GM18508 (cell line): ENCODE data around the gene ABCC5.

Experiments used
- ATAC-seq: cut with Tn5 transposase; IDR thresholded peaks from one replicate; pipeline ENCODE4 v1.9.1; 2021; ENCODE audit warnings: moderate number of reproducible peaks; ENCODE audit not compliant: insufficient read depth, unreplicated experiment

ABCC5 gene

DNA sequence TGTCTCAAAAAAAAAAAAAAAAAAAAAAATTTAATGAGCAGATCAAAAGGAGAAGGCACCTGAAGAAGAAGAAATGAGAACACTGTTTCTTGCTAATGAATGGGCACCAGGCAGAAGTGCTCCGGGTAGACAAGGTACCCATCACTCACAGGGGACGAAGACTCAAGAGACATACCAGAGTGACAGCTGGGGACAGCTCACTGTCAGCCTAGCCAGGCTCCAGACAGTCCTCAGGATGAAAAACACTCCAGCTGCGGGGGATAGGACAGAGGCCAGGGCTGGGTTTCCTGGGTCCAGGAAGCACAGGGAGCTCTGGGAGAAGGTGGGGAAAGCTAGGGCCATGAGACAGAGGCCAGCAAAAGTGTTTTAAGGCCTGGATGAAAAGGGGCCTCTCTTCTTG lies 84.5 kb downstream of the ABCC5 start:
- no peak for ATAC-seq

DNA sequence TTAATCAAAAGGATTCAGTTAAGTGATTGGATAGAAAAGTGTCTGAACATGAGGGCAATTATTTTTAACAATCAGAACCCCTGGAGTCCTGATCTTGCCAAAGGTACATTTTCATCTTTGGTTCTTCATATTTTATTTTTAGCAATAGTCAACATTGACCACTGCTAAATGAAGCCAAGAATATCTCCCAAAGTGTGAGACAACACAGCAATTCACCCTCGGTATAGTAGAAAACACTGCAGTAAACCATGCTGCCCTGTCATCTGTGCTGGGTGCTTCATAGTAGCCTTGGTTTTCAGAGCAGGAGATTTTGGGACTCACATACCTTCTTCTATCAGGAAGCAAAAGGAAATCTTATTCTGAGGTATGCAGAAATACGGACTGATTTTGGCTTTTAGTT lies 85.8 kb downstream of the ABCC5 start:
- ATAC-seq, result no peak

DNA sequence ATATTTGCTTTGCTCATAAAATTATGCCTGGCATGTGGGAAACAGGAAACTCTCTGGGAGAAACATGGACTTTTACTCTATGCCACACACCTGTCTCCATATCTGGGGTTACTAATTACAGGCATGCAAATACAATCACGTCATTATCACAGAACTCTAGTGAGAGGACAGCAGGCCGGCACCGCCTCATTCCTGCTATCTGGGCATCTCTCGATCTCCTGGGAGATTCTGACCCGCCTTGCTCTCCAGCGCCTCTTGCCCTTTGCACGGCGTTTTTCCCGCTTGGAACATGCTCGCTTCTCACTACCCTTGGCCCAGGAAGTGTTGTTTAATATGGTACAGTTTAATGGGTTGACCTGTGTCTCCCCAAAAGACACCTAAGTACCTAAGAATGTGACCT lies 87.6 kb downstream of the ABCC5 start:
- no peak for ATAC-seq

GRCh38 chr3:183927059-183927458 lies 90.6 kb downstream of the ABCC5 start:
- no peak for ATAC-seq

DNA sequence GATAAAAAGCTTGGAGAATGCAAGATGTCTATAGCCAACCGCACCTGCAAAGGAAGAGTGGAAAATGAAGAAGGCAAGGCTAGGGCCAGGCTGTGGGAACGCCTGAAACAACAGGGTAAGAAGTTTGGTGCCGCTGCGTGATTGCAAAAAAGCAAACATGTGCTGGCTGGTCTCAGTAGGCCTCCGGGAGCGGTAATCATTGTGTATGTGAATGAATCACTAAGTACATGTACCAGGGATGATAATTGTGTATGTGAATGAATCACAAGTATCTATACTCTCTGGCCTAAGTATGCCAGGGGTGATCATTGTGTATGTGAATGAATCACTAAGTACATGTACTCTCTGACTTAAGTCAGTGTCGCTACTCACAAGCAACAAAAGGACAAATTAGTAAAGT lies 92.7 kb downstream of the ABCC5 start:
- ATAC-seq, result no peak

DNA sequence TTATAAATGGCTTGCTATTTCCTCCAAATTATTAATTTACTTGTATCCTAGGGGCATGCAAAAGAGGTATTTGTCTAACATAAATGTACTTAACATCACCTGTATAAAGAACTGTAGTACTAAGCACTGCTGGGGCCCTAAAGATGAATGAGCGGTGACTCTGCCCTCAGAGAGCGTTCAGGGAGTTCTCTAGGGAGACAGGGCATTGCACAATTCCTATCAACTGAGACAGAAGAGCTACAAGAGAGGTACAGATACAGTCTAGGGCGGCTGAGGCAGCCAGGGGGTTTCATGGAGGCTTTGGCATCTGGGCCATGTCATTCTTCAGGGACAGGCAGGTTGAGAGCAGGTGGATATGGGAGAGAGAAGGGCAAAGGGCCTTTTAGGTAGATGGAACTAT lies 93.1 kb downstream of the ABCC5 start:
- no peak for ATAC-seq

- no peak for ATAC-seq
Measured at GRCh38 chr3:183922421-183922820, 95.3 kb downstream of the ABCC5 start.

DNA sequence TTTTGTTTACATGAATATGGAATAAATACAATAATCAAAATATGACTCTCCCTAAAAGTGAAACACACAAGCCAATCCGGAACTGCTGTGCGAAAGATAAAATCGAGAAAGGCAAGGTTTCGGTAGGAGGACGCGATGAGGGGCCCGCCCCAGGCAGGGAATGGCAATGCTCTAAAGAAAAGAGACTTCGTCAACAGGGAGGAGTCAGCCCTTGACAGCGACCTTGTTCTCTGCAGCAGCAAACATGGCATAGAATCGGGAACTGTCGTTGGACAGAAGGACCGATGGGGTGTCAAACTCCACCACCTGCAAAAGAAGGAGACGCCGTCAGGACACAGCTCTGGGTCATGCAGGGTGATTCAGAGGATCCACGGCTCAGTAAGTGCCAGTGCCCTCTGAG lies 96.6 kb downstream of the ABCC5 start:
- no peak for ATAC-seq

DNA sequence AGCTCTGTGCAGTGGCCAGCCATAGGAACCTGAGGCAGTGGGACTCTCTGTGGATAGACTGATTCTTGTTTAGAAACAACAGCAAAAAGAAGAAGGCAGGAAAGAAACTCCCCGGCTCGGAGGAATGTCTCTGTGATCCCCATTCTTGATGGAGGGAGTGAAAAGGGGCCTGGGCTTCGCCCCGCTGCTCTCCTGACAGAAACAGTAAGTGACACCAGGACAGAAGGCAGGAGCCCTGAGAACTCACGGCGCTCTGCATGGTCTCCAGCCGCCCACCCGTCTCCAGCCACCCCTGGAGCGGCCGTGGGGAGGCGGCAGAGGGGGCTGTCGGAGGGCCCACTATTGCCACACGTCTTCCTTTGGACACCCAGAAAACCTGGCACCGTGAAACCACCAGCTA lies 97.3 kb downstream of the ABCC5 start:
- no peak for ATAC-seq

GRCh38 chr3:183918178-183918577 lies 99.5 kb downstream of the ABCC5 start:
- no peak for ATAC-seq

DNA sequence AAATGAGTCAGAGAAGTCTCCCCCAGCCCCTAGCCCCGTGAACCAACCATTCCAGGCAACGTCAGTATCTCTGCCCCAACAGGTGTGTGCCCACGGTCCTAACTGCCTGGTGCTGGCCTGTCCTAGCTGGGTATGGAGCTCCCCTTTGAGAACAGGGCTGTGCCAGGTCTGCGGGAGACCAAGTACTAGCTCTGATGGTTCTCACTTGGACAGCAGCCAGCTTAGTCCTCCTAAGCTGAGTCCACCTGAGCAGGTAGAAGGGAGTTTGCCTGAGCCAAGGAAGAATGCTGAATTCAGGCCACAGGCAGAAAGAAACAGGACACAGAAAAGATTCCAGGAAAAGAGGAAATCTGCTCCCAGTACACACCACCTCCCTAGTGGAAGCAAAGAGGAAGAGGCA lies 99.9 kb downstream of the ABCC5 start:
- no peak for ATAC-seq

GRCh38 chr3:183914856-183915255 lies 102.8 kb downstream of the ABCC5 start:
- no peak for ATAC-seq

DNA sequence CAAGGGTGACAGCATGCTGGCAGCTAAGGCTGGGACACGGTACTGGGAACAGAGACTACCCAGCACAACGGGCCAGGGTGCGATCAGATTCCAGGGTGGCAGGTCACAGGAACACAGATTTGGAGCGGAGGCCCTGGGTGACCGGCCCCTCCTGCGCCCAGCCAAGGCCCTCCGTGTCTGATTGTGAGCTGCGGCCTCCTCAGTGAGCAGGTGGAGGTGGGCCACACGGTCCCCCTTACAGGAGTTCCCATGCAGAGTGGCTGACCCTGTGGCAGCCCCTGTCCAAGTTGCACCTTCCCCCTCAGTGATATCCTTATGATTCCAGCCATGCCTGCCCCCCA lies 104.1 kb downstream of the ABCC5 start:
- no peak for ATAC-seq

DNA sequence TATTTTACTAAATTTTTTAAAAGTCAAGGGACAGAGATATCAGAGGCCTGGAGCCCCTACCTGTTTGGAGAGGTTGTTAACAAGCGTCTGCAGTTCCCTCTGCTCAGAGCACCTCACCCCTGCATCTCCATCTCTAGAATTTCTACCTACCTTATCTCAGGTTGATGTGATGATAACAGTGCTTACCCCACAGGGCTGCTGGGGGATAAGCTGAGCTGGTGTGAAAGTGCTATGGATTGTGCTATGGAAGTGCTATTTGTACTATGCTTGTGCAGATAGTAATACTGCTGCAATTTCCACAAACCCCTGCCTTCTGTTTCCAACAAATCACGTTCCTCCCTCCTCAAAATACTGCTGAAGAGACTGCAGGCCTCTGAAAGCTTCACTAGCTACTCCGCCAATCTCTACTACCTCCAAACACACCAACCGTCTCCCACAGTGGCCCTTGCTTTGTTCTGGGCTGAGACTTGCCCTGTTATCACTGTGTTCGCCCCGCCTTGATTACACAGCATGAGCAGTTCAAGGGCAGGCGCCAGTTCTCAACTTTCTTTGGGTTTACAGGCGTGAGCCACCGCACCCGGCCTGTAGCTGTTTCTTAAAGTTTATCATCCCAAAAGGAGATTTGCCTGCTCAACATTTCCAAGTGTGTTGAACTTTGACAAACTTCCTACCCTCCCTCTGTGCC lies 104.6 kb downstream of the ABCC5 start:
- no peak for ATAC-seq

DNA sequence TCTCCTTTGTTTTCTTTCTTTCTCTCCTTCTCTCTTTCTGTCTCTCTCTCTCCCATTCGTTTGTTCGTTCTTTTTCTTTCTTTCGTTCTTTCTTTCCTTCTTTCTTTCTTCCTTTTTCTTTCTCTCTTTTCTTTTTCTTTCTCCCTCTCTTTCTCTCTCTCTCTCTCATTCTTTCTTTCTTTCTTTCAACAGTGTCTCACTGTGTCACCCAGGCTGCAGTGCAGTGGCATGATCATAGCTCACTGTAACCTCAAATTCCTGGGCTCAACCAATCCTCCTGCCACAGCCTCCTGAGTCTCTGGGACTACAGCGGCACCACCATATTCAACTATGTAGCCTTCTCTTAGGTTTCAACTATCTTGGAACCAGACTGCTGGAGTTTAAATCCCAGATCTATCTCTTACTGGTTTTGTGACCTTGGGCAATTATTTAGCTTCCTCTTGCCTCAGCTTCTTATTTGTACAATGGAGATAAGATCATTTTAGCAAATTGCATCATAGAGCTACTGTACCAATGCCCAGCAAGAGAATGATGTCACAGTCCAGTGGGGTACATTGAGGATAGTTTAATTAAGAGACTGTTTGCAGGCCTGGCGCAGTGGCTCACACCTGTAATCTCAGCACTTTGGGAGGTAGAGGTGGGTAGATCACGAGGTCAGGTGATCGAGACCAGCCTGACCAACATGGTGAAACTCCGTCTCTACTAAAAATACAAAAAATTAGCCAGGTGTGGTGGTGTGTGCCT lies 105.7 kb downstream of the ABCC5 start:
- no peak for ATAC-seq

- ATAC-seq, result no peak
Measured at GRCh38 chr3:183911087-183911486, 106.6 kb downstream of the ABCC5 start.

DNA sequence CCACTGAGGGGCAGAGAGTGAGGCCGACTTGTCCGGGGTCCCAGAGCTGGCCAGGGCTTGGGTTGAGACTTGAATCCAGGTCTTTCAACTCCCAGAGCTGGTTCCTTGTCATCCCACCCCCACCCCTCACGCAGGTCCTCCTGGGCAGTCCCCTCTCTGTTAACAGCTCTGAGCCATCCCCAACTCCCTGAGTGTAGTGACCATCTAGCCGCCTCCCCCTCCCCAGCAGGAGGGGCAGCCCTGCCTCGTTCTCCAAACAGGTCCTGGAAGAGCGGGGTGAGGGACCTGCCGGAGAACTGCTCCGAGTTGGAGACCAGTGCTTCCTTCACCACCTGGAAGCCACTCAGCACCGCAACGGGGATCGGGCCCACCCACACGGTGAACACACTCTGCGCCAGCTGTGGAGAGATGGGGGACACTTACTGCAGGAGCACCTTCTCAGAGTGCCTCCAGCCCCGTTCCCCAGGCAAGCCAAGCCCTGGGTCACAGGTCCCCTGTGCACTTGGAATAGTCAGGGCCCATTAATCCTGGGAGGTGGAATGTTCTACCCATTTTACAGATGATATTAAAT lies 108.6 kb downstream of the ABCC5 start:
- no peak for ATAC-seq

DNA sequence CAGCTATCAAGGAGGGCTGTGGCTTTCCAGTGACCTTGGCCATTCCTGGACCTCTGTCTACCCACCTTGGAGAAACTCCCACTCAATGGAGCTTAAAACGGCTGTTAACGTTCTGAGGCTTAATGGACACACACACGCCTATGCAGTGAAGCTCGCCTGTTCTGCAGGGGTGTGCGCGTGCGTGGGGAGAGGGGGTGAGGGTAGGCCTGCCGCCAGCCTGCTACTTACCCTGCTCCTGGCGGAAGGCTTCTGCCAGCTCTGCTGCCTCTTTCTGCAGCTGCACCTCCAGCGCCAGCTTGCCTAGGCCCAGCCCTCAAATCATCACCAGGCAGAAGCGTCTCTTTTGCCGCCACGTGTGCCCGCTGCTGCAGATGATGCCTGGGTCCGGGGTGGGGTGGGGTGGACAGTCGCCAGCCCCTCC lies 109.8 kb downstream of the ABCC5 start:
- no peak for ATAC-seq

DNA sequence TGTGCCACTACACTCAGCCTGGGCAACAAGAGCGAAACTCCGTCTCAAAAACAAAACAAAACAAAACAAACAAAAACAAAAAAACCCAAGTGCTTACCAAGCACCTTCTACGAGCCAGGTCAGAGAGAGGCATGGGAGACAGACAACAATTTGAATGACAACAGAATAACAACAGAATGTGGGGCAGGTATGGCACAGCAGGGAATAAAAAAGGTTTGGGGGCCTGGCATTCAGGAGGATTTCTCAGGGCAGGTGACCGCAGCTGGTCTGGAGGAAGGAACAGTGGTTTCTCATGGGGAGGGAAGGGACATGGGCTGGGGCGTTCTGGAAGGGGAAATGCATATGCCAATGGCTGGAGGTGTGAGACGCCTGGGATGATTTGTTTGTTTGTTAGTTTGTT lies 110.5 kb downstream of the ABCC5 start:
- ATAC-seq, result no peak

DNA sequence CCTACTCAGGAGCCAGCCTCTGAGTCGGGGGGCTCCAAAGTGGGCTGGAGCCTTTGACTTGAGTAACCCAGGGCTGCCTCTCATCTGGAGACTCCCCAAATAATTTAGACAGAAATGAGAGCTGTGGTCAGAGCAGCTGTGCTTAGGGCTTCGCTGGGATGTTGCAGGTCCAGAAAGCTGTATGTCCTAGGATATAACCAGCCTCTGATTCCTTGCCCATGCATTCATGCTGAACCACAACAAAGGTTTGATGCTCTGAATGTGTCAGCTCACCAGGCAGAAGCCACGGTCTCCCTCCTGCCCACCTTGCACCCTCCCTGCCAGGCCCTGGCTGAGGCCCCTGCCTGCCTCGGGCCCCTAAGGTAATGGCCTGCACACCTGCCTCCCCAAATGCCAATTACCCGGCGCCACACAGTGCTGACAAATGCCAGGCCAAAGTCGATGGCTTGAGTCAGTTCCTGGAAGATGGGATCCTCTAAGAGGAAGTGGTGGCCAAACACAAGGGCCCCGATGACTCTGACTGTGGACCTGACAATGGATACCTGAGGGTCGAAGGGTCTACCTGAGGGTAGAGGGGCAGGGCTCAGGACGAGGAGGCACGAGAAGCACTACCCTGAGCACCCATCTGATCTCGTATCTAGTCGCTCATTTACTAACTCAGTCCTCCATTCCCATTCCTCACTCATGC lies 111.3 kb downstream of the ABCC5 start:
- no peak for ATAC-seq
